ENCODE data around the gene LMOD3. TPM values are rescaled to one million over a fixed set of nuclear protein-coding genes. Genes with fewer than 3 reads are reported as not detected.

LMOD3 gene
- total RNA-seq, 1 experiment from 2014 or later, result not detected

GRCh38 chr3:69080233-69080920 is 42.0 kb downstream of the LMOD3 start, which contains the start of gene UBA3:
TSS of gene UBA3 (minus strand) at chr3:69080365. CDS start at chr3:69080353, 12 bp downstream.
- TF ChIP-seq CTCF (IDR thresholded peaks at IDR 0.05; ENCODE audit: unreplicated experiment), result no peak
- Mint-ChIP-seq H3K36me3 (ENCODE audit: insufficient read depth, unreplicated experiment) (peaks cover 41% of the 10 kb centered on the region), H3K27me3 (ENCODE audit: unreplicated experiment) (no peaks in the 10 kb centered on the region), H3K4me1 (ENCODE audit: low read depth, unreplicated experiment) (peaks cover 23% of the 10 kb centered on the region), H3K9me3 (ENCODE audit: low read depth, unreplicated experiment) (no peaks in the 10 kb centered on the region), H3K4me3 (ENCODE audit: low read depth, unreplicated experiment) (peak within 1 kb of the TSS; percentile 80), H3K27ac (ENCODE audit: unreplicated experiment) (peak within 1 kb of the TSS; percentile 81)
- no TSS peak for BruUV-seq (replicated peaks)
- CTCF ChIA-PET, result interaction anchor here (0.6 kb wide), 2 partner anchors 8 to 340 kb away, joined by 4 to 8 read pairs; no protein-coding TSS in a partner anchor
- DNase-seq, result peak; percentile 89
- intact Hi-C loops (cut with micrococcal nuclease; ENCODE audit: unreplicated experiment), result loop anchor here (2.0 kb wide), 1 partner anchor 28 kb away; the partner anchor contains the start of gene TMF1

DNA sequence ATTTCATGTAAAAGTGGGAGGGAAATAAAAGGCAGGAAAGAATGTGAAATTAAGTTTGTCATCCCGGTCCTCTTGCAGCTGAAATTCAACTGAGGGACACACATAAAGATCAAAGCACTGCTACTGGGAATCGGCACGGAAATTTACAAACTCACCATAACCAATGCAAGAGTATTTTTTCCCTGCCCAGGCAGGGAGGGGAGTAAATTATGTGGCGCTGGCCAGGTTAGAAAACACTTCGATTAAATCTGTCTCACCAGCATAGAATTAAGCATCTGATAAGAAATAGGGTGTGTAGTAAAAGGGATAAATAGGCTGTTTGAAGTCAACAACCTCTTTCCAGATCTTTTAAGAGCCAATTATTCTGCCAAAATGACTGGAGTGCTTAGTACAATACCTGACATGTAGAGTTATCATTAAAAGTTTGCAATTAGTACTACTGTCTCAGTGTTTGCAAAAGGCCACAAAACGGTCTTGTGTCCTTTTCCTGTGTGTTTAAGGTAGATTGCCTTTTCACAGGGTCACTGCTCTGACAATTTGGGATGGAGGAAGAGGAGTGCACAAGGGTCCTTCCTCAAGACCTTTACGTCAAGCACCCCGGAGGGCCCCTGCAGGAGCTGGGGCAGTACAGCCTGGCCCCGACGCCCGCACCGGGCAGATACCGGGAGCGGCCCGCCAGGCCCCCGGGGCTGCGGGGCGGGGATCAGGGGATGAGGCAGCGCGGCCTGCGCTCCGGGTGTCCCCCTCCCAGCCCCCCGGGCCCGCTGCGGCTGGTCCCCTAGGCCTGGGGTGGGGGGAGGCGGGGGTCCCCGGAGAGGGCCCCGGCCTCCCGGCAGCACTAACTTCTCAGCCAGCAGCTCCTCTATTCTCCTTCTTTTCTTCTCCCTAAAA is 42.9 kb downstream of the LMOD3 start:
- no peaks in the 10 kb centered on the region for H3K27me3 Mint-ChIP-seq (ENCODE audit: unreplicated experiment)
- peaks cover 19% of the 10 kb centered on the region for H3K4me1 Mint-ChIP-seq (ENCODE audit: low read depth, unreplicated experiment)
- H3K36me3 Mint-ChIP-seq (ENCODE audit: insufficient read depth, unreplicated experiment), result peaks cover 32% of the 10 kb centered on the region
- no peak for TF ChIP-seq CTCF (IDR thresholded peaks at IDR 0.05; ENCODE audit: unreplicated experiment)
- BruUV-seq (replicated peaks), result TSS peak; percentile 69
- peak overlapping the region; percentile 81 for H3K27ac Mint-ChIP-seq (ENCODE audit: unreplicated experiment)
- CTCF ChIA-PET, result interaction anchor here (0.6 kb wide), 2 partner anchors 9 to 341 kb away, joined by 4 to 8 read pairs; no protein-coding TSS in a partner anchor
- peak; percentile 14 for DNase-seq
- peak overlapping the region; percentile 80 for H3K4me3 Mint-ChIP-seq (ENCODE audit: low read depth, unreplicated experiment)
- no peaks in the 10 kb centered on the region for H3K9me3 Mint-ChIP-seq (ENCODE audit: low read depth, unreplicated experiment)
- intact Hi-C loops (cut with micrococcal nuclease; ENCODE audit: unreplicated experiment), result loop anchor here (2.0 kb wide), 1 partner anchor 27 kb away; the partner anchor contains the start of gene TMF1

DNA sequence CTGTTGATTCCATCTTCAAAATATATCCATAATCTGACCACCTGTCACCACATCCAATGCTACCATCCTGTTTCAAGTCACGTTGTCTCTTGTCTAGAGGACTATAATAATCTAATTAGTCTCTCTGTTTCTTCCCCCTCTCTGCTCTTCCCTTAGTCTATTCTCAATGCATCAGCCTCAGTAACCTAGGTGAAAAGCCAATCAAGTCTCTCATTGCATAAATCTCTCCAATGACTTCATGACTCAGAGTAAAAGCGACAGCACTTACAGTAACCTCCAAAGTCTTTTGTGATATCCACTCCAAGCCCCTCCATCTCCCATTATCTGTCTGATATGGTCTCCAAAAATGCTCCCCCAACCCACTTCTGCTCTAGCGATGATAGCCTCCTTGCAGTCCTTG is 49.5 kb downstream of the LMOD3 start:
- H3K36me3 Mint-ChIP-seq (ENCODE audit: insufficient read depth, unreplicated experiment), result peaks cover 20% of the 10 kb centered on the region
- H3K4me3 Mint-ChIP-seq (ENCODE audit: low read depth, unreplicated experiment), result no peak overlapping the region
- no peaks in the 10 kb centered on the region for H3K9me3 Mint-ChIP-seq (ENCODE audit: low read depth, unreplicated experiment)
- DNase-seq, result no peak
- no peak for TF ChIP-seq CTCF (IDR thresholded peaks at IDR 0.05; ENCODE audit: unreplicated experiment)
- intact Hi-C loops (cut with micrococcal nuclease; ENCODE audit: unreplicated experiment), result no loop called here
- CTCF ChIA-PET, result no interaction called here
- no peaks in the 10 kb centered on the region for H3K27me3 Mint-ChIP-seq (ENCODE audit: unreplicated experiment)
- H3K27ac Mint-ChIP-seq (ENCODE audit: unreplicated experiment), result no peak overlapping the region
- H3K4me1 Mint-ChIP-seq (ENCODE audit: low read depth, unreplicated experiment), result peaks cover 15% of the 10 kb centered on the region
- no TSS peak for BruUV-seq (replicated peaks)

DNA sequence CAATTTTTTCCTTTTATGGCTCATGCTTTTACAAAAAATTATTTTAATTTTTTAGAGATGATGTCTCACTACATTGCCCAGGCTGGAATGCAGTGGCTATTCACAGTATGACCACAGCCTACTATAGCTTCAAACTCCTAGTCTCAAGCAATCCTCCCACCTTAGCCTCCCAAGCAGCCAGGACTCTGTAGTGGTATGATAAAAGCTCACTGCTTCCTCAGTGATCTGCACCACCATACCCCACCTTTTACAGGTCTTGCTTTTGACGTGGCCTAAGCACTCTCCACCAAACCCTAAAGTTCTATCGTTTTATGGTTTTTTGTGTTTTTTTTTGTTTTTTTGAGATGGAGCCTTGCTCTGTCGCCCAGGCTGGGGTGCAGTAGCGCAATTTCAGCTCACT is 56.3 kb downstream of the LMOD3 start:
- no peak for DNase-seq
- CTCF ChIA-PET, result interaction anchor here (0.7 kb wide), 1 partner anchor 19 kb away, joined by 3 read pairs; no protein-coding TSS in a partner anchor
- no peaks in the 10 kb centered on the region for H3K27me3 Mint-ChIP-seq (ENCODE audit: unreplicated experiment)
- no peaks in the 10 kb centered on the region for H3K4me1 Mint-ChIP-seq (ENCODE audit: low read depth, unreplicated experiment)
- H3K36me3 Mint-ChIP-seq (ENCODE audit: insufficient read depth, unreplicated experiment), result peaks cover 17% of the 10 kb centered on the region
- TF ChIP-seq CTCF (IDR thresholded peaks at IDR 0.05; ENCODE audit: unreplicated experiment), result no peak
- H3K9me3 Mint-ChIP-seq (ENCODE audit: low read depth, unreplicated experiment), result no peaks in the 10 kb centered on the region
- intact Hi-C loops (cut with micrococcal nuclease; ENCODE audit: unreplicated experiment), result no loop called here
- no TSS peak for BruUV-seq (replicated peaks)
- no peak overlapping the region for H3K4me3 Mint-ChIP-seq (ENCODE audit: low read depth, unreplicated experiment)
- H3K27ac Mint-ChIP-seq (ENCODE audit: unreplicated experiment), result no peak overlapping the region
